Peyer's patch (tissue), 4 donors: Measurements from ENCODE around the gene KPNA5.

Experiments used
- CTCF ChIP-seq, 6 experiments: fragments of 450-650 bp in 4 of 6; fragments of 200-600 bp in 2 of 6; sonication (generic) in 1 of 6; IDR thresholded peaks; one replicate each; pipeline ENCODE4 v1.5.1; 2017 to 2019; ENCODE audit warnings: antibody characterized with exemption in 6 of 6, mild to moderate bottlenecking in 3 of 6, moderate library complexity in 1 of 6
- POLR2A ChIP-seq, 2 donors: fragments of 450-650 bp; IDR thresholded peaks; one replicate each; pipeline ENCODE4 v1.5.1; 2017; ENCODE audit warnings: antibody characterized with exemption in 2 of 2, mild to moderate bottlenecking in 2 of 2, moderate library complexity in 2 of 2

DNA sequence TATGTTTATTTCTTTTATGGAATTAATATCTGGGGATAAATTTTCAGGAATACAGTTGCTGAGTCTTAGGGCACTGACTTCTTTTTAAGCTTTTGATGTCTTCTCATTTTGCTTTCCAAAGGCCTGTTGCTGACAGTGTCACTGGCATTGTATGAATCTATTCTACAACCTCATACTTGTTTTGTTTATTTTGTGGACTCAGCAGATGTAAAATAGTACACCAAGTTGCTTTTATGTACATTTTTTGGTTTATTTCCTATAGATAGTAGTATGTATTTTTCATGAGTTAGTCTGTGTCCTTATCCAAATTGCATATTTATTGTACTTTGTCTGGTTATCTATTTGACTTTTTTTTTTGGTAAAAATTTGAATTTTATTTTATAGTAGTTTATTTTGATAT is 49.5 kb downstream of the KPNA5 start:
- TF ChIP-seq CTCF (IDR thresholded peaks at IDR 0.05) = no peak
- TF ChIP-seq POLR2A (IDR thresholded peaks at IDR 0.05) = no peak
